Mammary epithelial cell (primary cell): ENCODE measurements around the gene LRMDA.

ENCODE experiments used
- CTCF ChIP-seq, 2 donors: IDR thresholded peaks in 1 of 2; conservative IDR thresholded peaks in 1 of 2; 2 replicates each; pipeline ENCODE4 v1.5.1; 2011 to 2012; ENCODE audit warnings: inconsistent platforms in 2 of 2, low read length in 2 of 2, mild to moderate bottlenecking in 2 of 2, control low read depth in 1 of 2, low read depth in 1 of 2; ENCODE audit not compliant: insufficient read depth in 1 of 2; ENCODE audit errors: extremely low read depth in 1 of 2
- EZH2 ChIP-seq: IDR thresholded peaks from 2 replicates; pipeline ENCODE4 v1.6.1; 2012; ENCODE audit warnings: low read length, inconsistent platforms, borderline replicate concordance

GRCh38 chr10:75404815-75405597, 26.4 kb upstream of the LRMDA start:
- TF ChIP-seq CTCF (conservative IDR thresholded peaks at IDR 0.05 in 1 of 2, IDR thresholded peaks at IDR 0.05 in 1 of 2; ENCODE audit: extremely low read depth in 1 of 2, insufficient read depth in 1 of 2, low read depth in 1 of 2, low read length in 2 of 2) = no peak
- TF ChIP-seq EZH2 = no peak
